Occipital lobe (tissue), 2 donors: ENCODE results near the gene SEMA5A. TPM values are rescaled to one million over a fixed set of nuclear protein-coding genes. Genes with fewer than 3 reads are reported as not detected.

Experiments
- DNase-seq: peaks from one replicate; lab custom pipeline; 2025; lab: John Stamatoyannopoulos, UW
- total RNA-seq: library from RNA; depleted of rRNA; stranded (reverse); fragments of >200 nt; gene quantifications from one replicate; pipeline ENCODE4 v1.2.3, GENCODE V29; 2014

SEMA5A gene
- total RNA-seq, 1 donor from 2014 or later = 11.2 TPM

DNA sequence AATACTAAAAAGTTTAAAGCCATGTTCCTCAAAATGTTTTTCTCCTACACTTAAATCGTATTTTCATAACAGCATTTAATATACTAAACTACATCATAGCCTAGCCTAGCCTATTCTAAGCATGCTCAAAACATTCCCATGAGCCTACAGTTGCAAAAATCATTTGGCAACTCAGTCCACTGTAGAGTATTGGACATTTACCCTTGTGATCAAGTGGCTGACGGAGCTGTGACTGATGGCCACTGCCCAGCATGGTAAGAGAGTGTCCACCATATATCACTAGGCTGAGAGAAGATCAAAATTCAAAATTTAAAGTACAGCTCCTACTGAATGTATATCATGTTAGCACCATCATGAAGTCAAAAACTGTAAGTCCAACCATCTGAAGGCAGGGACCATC is 30.9 kb downstream of the SEMA5A start:
- DNase-seq = no peak

DNA sequence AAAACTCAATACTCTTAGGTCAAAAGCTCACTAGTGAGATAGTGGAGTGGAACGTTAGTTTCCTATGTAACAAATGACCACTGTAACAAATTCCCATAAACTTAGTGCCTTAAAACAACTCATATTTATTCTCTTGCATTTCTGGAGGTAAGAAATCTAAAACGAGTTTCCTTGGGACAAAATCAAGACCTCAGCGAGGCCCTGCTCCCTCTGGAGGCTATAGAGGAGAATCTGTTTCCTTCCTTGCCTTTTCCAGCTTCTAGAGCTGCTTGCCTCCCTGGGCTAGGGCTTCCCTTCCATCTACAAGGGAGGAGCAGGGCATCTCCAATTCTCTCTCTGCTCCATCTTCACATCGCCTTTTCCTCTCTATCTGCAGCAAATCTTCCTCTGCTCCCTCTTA is 32.0 kb downstream of the SEMA5A start:
- no peak for DNase-seq

DNA sequence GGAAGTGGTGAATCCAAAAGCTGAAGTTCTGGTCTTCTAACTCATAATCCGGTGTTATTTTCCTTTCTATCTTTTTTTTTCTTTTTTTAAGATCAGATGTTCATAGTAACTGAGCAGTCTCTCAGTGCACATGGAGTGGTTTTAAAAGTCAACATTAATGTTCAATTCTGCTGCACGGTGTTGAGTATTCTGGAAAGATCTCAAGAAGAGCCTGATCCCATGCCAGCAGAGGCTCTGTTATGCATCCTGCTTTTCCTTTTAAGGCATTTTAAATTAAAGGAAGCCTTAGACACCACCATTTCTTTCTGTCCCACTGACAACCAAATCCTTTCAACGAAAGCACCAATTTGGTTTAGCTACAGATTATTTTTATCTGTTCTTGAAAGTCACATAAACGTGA is 33.4 kb downstream of the SEMA5A start:
- no peak for DNase-seq

DNA sequence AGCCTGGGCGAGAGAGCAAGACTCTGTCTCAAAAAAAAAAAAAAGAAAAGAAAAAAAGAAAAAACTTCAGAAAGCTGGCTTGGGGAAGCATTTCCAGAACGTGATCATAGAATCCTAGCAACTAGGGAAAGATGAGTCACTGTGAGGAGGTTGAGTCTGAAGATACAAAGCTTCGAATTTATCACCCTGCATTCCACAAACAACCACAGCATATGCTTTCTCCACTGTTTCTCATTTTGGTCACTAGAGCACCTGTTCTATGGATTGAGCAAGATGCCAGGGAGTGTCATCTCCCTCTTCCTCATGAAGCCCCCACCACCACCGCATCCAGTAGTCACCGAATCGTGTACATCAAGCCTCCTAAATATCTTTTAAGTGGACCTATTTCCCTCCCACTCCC is 37.9 kb downstream of the SEMA5A start:
- DNase-seq = no peak

DNA sequence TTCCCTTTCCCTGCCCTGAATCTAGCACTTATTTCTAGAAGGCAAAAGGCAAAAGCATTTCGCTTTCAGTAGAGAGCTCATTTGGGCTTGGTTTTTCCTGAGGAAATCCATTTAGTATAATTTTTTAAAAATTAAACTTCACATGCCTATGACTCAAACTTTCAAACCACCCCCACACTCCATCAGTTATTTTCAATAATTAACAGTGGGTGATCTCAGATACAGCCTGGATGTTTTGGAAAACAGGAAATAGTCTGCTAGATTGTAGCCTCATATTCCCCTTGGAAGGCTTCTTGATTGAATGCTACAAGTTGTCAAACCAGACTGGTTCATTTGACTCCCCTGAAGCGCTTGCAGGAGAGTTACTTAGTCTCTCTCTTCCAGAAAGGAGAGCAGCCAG is 40.6 kb downstream of the SEMA5A start:
- no peak for DNase-seq

DNA sequence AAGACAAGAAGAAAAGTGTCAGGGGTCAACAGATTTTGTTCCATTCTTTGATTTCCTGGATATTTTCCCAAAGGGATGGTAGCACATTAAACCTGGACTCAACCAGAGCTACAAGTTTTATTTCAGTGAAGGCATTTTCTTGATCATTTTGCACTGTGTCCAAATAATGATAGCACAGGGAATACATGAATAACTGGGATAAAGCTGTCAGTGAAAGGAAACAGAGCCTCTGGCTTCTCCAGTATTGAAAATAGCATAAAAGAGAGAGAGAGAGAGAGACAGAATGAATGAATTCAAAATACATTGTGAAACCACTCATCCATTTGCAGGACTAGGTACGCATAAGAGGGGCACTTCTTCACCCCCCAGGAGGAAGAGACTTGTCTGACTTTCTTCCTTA is 43.0 kb downstream of the SEMA5A start:
- DNase-seq = no peak

DNA sequence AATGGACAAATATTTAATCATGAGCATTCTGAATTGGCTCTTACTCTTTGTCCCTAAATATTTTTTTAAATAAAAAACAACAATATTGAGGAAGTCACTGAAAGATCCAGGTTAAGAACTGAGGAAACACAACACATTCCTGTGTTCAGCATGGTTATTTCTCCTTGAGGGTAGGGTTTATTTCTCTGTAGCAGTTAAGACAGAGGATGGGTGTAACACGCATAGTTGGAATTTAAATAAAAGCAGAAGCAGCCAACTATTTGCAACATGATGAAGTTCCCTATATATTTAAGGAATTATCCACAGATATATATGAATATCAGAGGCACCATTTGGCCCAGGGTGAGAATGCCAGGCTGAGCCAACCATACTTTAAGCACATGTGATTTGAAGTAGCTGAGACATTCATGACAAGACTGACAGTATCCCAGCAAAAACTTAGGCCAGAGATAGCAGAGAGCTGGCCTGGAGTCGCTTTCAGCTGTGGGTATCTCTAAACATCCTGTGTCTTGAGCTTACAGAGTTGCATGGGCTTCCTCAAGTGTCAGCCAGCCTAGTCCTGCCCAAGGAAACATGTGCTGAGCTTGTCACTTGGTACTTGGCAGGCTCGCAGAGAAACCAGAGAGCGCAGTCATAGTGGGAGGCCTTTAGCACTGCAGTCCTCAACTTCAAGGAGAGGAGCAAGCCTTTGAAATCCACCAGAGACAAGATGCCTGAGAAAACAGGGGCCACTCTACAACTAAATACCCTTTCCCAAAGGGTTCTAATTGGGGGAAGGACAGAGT is 43.6 kb downstream of the SEMA5A start:
- no peak for DNase-seq

DNA sequence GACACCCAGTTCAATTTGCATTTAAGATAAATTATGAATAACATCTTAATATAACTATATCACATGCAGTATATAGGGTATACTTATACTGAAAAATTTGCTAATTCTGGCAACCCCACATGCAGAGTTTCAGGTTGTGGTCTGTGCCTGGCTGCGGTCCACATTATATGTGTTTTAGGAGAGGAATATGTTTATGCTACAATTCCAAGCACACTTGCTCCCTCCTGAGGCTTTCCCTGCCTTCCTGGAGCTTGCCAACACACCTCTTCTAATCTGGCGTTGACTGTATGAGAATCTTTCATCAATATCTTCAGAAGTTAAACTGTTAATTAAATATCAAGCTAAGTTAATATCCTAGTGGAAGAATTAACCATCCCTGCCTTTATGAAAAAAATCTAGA is 45.2 kb downstream of the SEMA5A start:
- no peak for DNase-seq

DNA sequence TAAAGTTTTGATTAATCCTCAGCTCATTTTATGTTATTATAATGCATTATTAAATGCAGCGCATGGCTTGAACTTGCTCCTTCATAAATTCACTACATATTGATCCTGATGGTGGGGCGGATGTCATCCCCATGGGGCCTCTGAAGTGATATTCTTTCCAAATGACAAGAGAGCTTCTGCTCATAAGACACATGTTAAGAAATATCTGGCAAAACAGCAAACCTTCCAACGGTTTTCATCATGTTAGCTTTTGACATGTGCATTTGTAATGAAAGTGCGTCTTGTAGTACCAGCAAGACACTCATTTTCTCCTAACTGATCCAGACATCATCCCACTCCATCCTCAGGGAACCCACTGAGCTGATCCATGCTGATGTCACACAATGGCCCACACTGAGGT is 45.7 kb downstream of the SEMA5A start:
- no peak for DNase-seq

DNA sequence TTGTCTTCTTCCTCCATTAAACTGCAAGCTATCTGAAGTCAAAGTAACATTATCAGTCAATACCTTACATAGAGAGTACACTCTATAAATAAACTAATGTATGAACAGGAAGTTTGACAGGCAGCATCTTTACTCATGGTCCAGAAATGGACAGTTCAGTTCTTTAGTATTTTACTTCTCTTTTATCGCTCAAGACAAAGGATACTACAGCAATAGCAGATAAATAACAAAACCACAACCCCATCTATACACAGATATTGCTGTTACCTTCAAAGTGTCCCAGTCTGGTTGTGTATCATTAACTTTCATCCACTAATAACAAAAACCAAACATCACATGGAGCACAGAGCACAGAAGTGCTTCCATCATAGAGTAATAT is 46.4 kb downstream of the SEMA5A start:
- DNase-seq = no peak

DNA sequence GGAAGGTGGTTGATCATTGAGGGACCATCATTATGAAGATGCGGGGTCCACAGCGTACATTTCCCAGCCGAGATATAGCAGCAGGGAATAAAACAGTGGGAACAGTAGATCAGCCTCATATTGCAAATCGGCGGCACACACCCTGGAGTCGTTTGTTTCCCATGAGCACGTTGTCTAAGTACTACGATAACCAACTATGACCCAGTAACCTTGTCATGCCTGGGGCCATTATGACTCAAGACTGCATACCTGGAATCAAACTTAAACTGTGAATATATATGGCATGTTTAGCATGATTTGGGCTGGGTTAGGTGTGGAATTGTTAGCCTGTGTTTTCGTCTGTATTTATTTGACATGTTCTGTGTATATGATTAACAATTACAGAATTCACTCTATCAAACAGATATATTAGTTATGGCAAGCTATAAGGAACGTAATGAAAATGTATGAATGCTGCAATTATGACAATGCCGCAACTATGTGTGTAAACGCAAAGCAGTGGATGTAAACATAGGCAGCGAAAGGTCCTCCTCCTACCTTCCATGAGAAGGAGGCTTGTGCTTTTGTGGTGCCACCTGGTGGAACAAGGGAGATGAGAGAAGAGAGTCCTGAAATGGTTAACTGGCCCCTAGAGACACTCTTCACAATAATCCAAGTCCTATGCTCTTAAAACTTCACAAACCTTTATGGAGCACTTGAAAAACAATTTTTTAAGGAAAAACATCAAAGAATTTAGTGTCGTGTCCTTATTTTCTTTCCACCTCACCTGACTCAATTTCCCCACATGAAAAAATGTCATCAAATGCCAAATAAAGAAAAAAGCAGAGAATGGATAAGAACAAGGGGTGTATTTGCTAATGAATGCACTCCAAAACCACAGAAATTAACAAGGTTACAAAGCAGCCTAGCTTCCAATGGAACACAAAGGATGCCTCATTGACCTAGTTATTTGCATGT is 47.1 kb downstream of the SEMA5A start:
- DNase-seq = no peak

DNA sequence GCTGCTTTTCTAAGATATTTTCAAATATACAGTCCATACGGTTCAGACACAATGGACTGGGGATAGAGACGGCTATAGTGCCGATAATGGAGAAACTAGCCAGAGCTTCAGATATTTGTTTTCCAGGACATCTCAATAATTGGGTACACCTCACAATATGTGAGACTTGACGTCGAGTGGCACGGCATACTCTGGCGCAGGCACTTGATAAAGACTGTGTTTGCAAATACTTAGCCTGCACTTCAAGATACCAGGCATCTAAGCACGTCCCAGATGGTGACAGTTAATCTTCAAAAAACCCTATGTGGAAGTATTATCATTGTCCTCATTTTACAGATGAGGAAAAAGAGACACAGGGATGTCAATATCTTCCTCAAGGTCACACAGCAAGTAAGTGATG is 48.5 kb downstream of the SEMA5A start:
- DNase-seq = no peak

DNA sequence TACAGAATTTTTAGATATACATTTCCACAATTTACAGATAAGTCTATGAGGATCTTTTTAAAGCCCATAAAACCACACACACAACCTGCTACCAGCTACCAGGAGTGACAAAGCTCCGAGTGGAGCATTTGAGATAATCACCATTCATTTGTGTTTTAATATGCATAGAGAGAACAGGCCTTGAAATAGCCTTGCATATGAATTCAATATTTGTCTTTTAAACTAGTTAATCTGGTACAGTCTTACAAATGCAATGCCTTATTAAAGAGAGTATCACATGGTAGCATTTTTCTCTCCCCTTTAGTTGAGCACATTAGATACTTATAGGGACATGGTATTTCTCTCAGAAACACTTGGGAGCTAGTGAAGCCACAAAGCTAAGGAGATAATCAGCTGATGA is 49.1 kb downstream of the SEMA5A start:
- DNase-seq = no peak

DNA sequence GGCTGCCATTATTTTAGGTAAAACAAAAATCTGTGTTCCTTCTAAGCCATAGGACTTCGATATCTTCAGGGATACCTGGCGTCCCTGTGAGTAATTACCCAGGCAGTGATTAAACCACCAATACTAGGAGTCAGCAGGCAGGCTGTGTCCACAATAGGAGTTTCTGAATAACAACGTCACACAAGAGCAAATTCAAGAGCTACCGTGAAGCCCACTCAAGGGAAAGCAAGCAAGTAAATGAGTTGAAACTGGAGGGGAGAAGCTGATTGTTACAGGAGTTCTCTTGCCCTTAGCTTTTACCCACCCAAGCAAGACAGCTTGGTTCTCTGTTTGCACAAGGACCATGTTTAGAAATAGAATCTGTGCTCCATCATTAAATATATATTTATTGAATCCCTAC is 50.8 kb downstream of the SEMA5A start:
- DNase-seq = no peak

DNA sequence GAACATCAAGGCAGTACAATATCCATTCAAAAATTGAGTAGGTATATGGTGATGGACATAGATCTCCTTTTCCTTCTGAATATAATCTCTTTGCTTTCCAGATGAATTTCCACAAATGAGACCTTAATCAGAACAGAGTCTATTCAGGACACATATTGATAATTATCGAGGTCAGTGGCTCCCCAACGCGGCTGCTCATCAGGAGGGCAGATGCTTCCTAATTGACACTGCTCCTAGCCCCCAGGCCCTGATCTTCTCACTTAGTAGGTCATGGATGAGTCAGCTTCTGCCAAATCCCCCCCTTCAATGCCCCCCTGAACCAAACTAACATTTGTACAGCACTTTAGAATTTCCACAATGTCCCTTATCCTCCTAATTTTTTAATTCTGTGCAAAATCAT is 51.6 kb downstream of the SEMA5A start:
- DNase-seq = no peak

DNA sequence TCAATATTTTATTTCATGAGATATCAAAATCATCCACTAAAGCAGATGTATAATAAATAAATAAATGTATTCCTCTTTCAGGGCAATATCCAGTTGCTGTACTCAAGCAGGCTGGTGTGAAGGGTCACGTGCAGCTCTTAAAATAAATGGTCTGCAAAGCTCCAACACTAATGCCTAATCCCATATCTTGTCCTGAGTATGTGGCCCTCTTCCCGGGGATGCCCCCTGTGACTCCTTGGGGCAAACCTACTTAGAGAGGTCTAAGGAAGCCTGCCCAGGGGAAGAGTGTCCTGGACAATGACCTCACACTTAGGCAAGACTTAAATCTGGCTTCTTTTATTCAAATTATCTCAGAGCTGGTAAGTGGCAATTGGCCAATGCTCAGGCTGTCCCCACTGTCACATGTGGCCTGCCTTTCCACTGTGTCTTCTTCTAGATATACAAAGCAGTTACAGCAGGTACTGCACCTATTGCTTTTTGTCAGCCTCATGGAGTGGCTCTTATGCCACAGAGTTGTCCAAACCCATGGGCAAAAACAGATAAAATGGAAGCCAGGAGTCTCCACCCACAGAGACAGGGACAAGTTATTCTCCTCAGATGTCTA is 55.3 kb downstream of the SEMA5A start:
- DNase-seq = no peak

DNA sequence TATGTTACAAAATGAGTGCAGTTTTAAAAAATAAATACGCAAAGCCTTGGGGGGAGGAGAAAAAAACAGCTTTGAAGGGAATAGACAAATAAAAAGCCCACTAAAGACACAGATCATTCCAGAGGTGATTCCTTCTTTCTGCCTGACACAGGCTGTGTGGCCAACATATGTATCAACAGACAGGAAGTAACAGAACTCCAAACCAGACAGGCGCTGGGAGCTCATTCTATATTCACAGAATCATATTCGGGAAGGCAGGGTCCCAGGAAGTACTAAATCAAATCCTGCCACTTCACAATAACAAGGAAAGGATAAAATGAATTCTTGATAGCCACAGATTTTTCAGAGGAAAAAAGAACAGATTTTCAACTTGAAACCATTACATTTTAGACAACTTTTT is 62.1 kb downstream of the SEMA5A start:
- DNase-seq = no peak

DNA sequence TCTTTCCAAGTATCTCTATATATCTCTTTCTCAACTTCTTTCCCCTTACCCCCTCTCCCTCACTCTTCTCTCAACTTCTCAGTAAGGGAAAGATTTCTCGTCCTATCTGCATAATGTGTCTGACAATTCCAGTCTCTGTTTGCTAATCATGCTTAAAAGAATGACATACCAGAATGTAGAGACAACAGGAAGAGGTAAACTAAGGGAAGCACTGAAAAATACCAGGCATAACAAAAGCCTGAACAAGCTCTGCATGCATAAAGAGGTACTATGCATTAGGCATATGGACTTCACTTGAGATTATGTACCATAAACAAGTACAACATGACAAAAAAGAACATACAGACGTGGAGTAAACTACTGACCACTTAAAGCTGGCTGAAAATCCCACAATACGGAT is 62.6 kb downstream of the SEMA5A start:
- DNase-seq = no peak

DNA sequence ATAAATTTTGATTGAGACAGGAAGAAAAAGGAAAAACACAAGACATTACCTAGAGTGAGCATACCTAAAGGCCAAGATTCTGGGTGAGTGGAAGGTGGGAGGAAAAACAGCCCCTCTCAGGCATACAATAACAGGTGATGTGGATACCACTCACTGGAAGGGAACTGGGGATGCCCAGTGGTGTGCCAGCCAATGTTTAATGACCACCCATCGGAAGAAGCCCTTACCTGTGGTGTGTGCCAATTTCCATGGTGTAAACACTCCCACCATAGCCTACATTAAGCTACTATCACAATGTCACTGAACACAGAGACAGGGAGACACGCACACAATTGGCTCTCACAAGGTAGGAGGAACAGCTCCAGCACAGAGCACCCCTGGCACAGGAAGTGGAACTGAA is 63.5 kb downstream of the SEMA5A start:
- DNase-seq = no peak

DNA sequence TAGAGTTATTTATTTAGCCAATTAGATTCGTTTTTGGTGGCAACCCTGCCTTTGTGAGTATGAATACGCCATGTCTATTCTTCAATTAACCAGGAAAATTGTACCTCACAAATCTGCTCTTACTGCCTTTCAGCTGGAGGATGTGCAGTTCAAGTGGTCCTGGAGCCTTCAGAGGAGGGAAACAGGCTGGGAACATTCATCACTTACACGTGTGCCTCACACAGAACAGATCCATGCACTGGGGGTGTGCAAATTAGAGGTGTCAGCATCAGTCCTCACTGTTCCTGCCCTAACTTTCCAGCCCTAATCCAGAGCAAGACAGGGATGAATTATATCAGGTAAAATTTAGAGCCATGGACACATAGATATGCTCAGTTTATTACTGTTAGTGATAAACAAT is 65.4 kb downstream of the SEMA5A start:
- no peak for DNase-seq

DNA sequence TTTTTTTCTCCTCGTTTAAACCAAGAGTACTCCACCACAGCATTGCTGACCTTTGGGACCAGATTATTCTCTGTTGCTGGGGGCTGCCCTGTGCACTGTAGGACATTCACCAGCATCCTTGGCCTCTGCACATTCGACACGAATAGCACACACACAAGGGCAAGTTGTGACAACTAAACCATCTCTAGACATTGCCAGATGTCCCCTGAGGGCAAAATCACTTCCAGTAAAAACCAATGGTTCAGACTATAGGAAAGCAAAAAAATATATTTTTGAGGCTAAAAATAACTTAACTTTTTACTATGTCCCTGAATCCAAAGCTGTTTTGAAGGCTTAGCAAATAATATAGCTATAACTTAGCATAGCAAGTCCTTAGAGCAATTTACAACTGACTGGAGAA is 65.9 kb downstream of the SEMA5A start:
- DNase-seq = no peak

DNA sequence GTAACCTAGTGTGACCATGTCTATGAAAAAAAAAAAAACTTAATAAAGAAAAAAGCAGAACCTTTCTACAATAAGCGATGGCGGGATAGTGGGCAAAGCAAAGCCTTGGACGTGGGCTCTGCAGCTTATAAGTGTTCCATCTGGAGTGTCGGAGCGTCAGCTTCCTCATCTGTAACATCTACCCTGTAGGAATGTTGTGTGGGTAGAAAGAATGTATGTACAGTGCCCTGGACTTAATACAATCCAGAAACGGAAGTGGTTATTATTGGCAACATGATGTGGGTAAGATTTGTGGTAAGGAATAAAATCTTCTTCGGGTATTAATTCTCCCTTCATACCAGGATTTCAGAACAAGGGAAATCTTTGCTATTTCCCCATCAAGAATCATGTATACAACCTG is 66.5 kb downstream of the SEMA5A start:
- no peak for DNase-seq
